Loucy (cell line): ENCODE measurements around the gene NARF.

Experiments
- H2AFZ ChIP-seq: fragments of 200-600 bp; sonication (generic); 2 replicates; pipeline ENCODE4 v1.6.0; 2016; ENCODE audit warnings: antibody characterized with exemption, mild to moderate bottlenecking, low read length, moderate library complexity
- H3F3A ChIP-seq: fragments of 200-600 bp; 2 replicates; pipeline ENCODE4 v1.6.0; 2016; ENCODE audit warnings: antibody characterized with exemption, low read depth, mild to moderate bottlenecking
- H3K27me3 ChIP-seq: fragments of 200-600 bp; sonication (generic); 2 replicates; pipeline ENCODE4 v1.6.1; 2014; ENCODE audit warnings: low read length, mild to moderate bottlenecking; ENCODE audit not compliant: insufficient read depth, poor library complexity, severe bottlenecking
- H3K36me3 ChIP-seq: fragments of 200-600 bp; sonication (generic); 2 replicates; pipeline ENCODE4 v1.6.1; 2016; ENCODE audit warnings: low read length; ENCODE audit not compliant: insufficient read depth
- H3K4me1 ChIP-seq: fragments of 200-600 bp; sonication (generic); 2 replicates; pipeline ENCODE4 v1.5.1; 2014; ENCODE audit warnings: low read length, mild to moderate bottlenecking; ENCODE audit not compliant: insufficient read depth, poor library complexity, severe bottlenecking
- H3K4me2 ChIP-seq: fragments of 200-600 bp; sonication (generic); 2 replicates; pipeline ENCODE4 v1.6.0; 2014; ENCODE audit warnings: antibody characterized with exemption, low read length, low read depth, mild to moderate bottlenecking; ENCODE audit not compliant: poor library complexity, severe bottlenecking
- H3K4me3 ChIP-seq: fragments of 200-600 bp; sonication (generic); 2 replicates; pipeline ENCODE4 v1.5.1; 2014; ENCODE audit warnings: low read length, mild to moderate bottlenecking, mixed read lengths; ENCODE audit not compliant: poor library complexity, severe bottlenecking
- H3K79me2 ChIP-seq: fragments of 200-600 bp; sonication (generic); 2 replicates; pipeline ENCODE4 v1.6.1; 2014; ENCODE audit warnings: low read length; ENCODE audit not compliant: insufficient read depth
- H3K9ac ChIP-seq: fragments of 200-600 bp; sonication (generic); 2 replicates; pipeline ENCODE4 v1.6.0; 2014; ENCODE audit warnings: mild to moderate bottlenecking, low read depth, low read length, moderate library complexity; ENCODE audit not compliant: poor library complexity, severe bottlenecking
- H3K9me2 ChIP-seq: fragments of 200-600 bp; sonication (generic); replicated peaks from 2 replicates; pipeline ENCODE4 v1.6.1; 2016; ENCODE audit warnings: low read depth, low read length, mixed read lengths
- H3K9me3 ChIP-seq: fragments of 200-600 bp; sonication (generic); 2 replicates; pipeline ENCODE4 v1.6.1; 2014; ENCODE audit warnings: mild to moderate bottlenecking, antibody characterized with exemption, low read length, low read depth; ENCODE audit not compliant: insufficient read depth
- H4K20me1 ChIP-seq: fragments of 200-600 bp; sonication (generic); 2 replicates; pipeline ENCODE4 v1.6.0; 2014; ENCODE audit warnings: antibody characterized with exemption, low read length, mild to moderate bottlenecking; ENCODE audit not compliant: insufficient read depth, poor library complexity, severe bottlenecking
- CTCF ChIP-seq: fragments of 200-600 bp; sonication (generic); conservative IDR thresholded peaks from 2 replicates; pipeline ENCODE4 v1.5.1; 2014; ENCODE audit warnings: mild to moderate bottlenecking, antibody characterized with exemption, low read length
- EZH2phosphoT487 ChIP-seq: fragments of 200-600 bp; IDR thresholded peaks from 2 replicates; pipeline ENCODE4 v1.6.1; 2018; ENCODE audit warnings: antibody characterized with exemption, mild to moderate bottlenecking, moderate library complexity, borderline replicate concordance

The NARF gene

GRCh38 chr17:82428546-82428945, 30.0 kb upstream of the NARF start:
- no peaks in the 10 kb centered on the region for H3K27me3 ChIP-seq
- H3K9ac ChIP-seq = peak overlapping the region; percentile 68
- H3K36me3 ChIP-seq = no peaks in the 10 kb centered on the region
- no peaks in the 10 kb centered on the region for H4K20me1 ChIP-seq
- peaks cover 39% of the 10 kb centered on the region for H3K4me1 ChIP-seq
- peak overlapping the region; percentile 73 for H3K4me3 ChIP-seq
- peaks cover 16% of the 10 kb centered on the region for H3K79me2 ChIP-seq
- peak overlapping the region; percentile 80 for H3K4me2 ChIP-seq
- no peak overlapping the region for H2AFZ ChIP-seq
- H3K9me2 ChIP-seq = no peaks in the 10 kb centered on the region
- peaks cover 7% of the 10 kb centered on the region; the same call in 1 of the 2 replicates for H3F3A ChIP-seq
- H3K9me3 ChIP-seq = no peaks in the 10 kb centered on the region
- TF ChIP-seq EZH2phosphoT487 (no peak), CTCF (no peak)

GRCh38 chr17:82429824-82430223, 28.7 kb upstream of the NARF start:
- no peaks in the 10 kb centered on the region for H3K36me3 ChIP-seq
- peaks cover 7% of the 10 kb centered on the region; the same call in 1 of the 2 replicates for H3F3A ChIP-seq
- TF ChIP-seq EZH2phosphoT487 (no peak), CTCF (no peak)
- peak overlapping the region; percentile 68 for H3K9ac ChIP-seq
- no peaks in the 10 kb centered on the region for H4K20me1 ChIP-seq
- H3K27me3 ChIP-seq = no peaks in the 10 kb centered on the region
- H3K4me1 ChIP-seq = peaks cover 48% of the 10 kb centered on the region
- peak overlapping the region; percentile 80 for H3K4me2 ChIP-seq
- H3K9me3 ChIP-seq = no peaks in the 10 kb centered on the region
- peak overlapping the region; percentile 35; the same call in 1 of the 2 replicates for H2AFZ ChIP-seq
- peak overlapping the region; percentile 73 for H3K4me3 ChIP-seq
- peaks cover 16% of the 10 kb centered on the region for H3K79me2 ChIP-seq
- no peaks in the 10 kb centered on the region for H3K9me2 ChIP-seq

- Histone ChIP-seq H3K4me2 (no peak overlapping the region), H3K36me3 (no peaks in the 10 kb centered on the region), H3K4me3 (no peak overlapping the region), H3K79me2 (peaks cover 16% of the 10 kb centered on the region), H3F3A (peaks cover 7% of the 10 kb centered on the region; the same call in 1 of the 2 replicates), H3K4me1 (peaks cover 59% of the 10 kb centered on the region), H4K20me1 (no peaks in the 10 kb centered on the region), H3K27me3 (no peaks in the 10 kb centered on the region), H3K9ac (peak overlapping the region; percentile 32), H2AFZ (no peak overlapping the region), H3K9me3 (no peaks in the 10 kb centered on the region), H3K9me2 (no peaks in the 10 kb centered on the region)
- TF ChIP-seq CTCF (0 out of 2 replicates have a peak, but pooled peaks have one; percentile 9), EZH2phosphoT487 (no peak)
These were observed 26.5 kb upstream of the NARF start for GRCh38 chr17:82432017-82432416.
